CD4-positive, alpha-beta T cell treated with Interleukin-21 for 1 hour (primary cell): ENCODE data around the gene ADGRG3.

Experiments
- DNase-seq: peaks from one replicate; pipeline ENCODE4 v3.0.0-alpha.2; 2020

ADGRG3 gene

GRCh38 chr16:57630931-57631845 lies 36.9 kb upstream of the ADGRG3 start:
- no peak for DNase-seq

DNA sequence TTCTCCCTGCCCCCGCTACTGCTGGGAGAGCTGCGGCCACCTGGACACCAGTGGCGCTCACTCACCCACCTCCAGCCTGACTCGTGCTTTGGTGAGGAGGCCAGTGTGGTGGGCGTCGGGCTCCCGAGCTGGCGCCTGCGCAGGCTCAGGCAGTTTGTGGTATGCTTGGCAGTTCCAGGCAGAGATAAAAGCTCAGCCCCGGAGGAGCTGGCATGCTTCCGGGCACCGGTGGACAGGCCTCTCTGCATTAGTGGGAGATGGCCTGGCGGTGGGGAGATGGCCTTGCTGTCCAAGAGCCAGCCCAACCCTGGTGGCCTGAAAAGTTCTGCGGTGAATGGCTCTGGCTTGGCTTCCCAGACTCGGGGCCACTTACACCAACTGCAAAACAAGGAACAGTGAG lies 35.5 kb upstream of the ADGRG3 start:
- no peak for DNase-seq

GRCh38 chr16:57633383-57634064 lies 34.6 kb upstream of the ADGRG3 start:
- DNase-seq = no peak

GRCh38 chr16:57634171-57634570 lies 33.9 kb upstream of the ADGRG3 start:
- DNase-seq = no peak

DNA sequence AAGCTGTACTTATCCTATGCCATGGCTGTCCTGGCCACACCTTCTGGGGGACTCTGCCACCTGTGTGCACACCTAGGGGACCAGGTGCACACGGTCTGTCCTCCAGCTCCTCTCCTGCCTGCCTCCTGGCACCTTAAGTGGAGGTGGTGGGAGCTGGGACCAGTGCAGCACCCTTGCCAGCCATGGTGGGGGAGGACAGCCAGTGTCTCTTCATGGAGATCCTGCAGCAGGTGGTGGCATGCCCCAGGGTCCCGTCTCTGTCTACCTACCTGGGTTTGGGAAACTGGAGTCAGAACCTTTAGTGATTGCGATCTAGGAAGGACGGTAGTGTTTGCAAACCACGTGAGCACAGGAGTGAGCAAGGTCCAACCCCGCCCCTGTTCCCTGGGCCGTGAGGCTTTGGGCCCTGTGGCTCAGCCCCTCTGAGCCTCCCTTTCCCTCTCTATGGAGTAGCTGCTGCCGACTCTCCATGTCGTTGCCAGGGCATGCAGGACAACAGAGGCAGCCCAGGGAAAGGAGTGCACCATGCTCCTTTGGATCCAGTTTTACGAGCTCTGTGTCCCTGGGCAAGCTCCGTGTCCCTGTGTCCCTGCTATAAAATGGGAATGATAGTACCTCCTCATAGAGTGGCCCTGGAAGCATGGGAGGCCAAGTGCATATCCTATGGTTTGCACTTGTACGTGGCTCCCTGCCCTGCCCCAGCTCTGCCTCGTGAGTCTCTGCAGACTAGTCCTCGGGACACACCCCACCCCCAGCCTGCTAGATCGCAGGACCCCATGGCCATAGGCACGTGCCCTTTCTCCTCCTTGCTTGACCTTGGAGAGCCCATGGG lies 32.6 kb upstream of the ADGRG3 start:
- DNase-seq = no peak

GRCh38 chr16:57636184-57636583 lies 31.9 kb upstream of the ADGRG3 start:
- DNase-seq = no peak

DNA sequence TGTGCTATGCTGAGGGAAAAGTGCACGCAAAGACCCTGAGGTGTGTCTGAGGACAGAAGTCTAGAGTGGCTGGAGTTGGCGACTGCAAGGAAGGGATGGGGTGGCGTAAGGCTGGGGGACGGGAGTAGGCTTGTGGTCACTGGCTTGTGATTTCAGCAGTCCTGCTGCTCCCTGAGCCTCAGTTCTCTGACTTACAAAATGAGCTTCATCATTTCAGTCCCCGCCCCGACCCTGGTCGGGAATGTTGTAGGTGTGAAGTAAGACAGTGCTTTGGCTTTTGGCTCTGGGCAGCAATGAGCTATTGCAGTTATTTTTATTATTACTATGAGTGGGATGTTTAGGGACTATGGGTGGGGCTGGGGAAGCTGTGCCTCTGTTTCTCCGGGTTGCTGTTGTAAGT lies 31.1 kb upstream of the ADGRG3 start:
- no peak for DNase-seq

DNA sequence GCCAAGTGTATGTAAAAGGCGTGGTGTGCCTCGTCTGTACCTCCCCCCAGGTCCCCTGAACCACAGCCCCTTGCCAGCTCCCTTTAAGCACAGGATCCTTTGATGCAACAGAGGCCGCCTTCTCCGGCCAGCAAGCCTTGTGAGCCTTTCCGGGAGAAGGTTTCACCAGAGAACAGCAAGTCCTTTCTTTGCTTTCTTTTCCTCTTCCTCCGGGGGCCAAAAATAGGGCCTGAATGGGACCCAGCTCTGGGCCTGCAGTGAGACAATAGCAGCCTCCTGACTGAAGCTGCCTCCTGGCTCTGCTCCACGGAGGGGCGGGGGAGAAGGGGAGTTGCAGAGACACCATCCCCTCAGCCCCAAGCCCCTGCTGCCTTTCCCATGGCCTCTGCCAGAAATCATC lies 30.7 kb upstream of the ADGRG3 start:
- no peak for DNase-seq

- DNase-seq = no peak
Observed at GRCh38 chr16:57637965-57638364, 30.1 kb upstream of the ADGRG3 start.

GRCh38 chr16:57638381-57638780 lies 29.7 kb upstream of the ADGRG3 start:
- no peak for DNase-seq

- no peak for DNase-seq
Observed at GRCh38 chr16:57639172-57639887, 28.8 kb upstream of the ADGRG3 start.

DNA sequence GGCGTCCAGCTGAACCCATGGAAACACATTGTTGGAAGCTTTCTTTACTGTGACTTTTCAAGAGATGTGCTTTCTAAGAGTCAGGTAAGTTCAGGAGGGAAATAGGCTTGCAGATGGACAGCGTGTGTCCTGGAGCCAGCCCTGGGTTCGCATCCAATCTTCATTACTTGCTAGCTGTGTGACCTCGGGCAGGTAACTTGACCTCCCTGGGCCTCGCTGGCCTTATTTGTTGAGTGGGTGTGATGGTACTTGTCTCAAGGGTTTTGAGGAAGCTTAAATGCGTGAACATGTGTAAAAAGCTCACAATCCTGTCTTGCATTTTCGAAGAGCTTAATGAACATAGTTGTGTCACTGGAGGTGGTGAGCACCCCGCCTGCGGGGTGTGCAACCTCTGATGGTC lies 27.9 kb upstream of the ADGRG3 start:
- DNase-seq = no peak

DNA sequence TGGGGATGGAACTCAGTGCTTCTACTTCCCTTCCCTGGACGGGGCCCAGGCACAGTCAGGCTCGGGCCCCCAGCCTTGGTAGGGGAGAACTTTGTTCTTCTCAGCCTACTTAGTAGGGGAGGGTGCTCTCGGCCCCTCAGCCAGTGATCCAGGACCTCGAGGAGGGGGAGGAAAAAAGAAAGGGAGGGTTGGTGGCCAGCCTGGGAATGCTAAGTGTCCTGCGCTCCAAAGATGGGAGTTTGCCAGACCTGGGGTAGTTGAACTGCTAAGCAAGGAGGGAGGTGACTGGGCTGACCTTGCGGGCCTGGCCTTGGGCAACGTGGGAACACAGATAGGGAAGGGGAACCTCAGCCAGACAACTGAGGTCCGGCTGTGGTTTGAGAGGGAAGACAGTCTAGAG lies 27.5 kb upstream of the ADGRG3 start:
- DNase-seq = no peak

GRCh38 chr16:57642160-57643135 lies 25.7 kb upstream of the ADGRG3 start:
- DNase-seq = no peak

GRCh38 chr16:57643147-57643874 lies 24.8 kb upstream of the ADGRG3 start:
- no peak for DNase-seq

GRCh38 chr16:57643910-57644309 lies 24.2 kb upstream of the ADGRG3 start:
- DNase-seq = no peak

DNA sequence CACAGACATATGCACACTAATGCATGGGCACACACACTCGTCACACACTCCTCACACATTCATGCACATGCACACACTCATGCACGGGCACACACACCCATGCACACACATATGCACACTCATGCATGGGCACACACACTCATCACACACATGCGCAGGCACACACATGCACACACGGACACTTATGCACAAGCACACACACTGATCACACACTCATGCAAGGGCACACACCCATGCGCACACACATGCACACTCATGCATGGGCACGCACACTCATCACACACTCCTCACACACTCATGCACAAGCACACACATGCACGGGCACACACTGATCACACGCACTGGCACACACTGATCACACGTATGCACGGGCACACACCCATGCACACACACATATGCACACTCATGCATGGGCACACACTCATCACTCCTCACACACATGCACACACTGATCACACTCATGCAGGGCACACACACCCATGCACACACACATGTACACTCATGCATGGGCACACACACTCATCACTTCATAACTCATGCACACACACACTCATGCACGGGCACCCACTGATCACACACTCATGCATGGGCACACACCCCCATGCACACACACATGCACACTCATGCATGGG lies 23.6 kb upstream of the ADGRG3 start:
- no peak for DNase-seq

GRCh38 chr16:57645169-57645568 lies 22.9 kb upstream of the ADGRG3 start:
- no peak for DNase-seq

DNA sequence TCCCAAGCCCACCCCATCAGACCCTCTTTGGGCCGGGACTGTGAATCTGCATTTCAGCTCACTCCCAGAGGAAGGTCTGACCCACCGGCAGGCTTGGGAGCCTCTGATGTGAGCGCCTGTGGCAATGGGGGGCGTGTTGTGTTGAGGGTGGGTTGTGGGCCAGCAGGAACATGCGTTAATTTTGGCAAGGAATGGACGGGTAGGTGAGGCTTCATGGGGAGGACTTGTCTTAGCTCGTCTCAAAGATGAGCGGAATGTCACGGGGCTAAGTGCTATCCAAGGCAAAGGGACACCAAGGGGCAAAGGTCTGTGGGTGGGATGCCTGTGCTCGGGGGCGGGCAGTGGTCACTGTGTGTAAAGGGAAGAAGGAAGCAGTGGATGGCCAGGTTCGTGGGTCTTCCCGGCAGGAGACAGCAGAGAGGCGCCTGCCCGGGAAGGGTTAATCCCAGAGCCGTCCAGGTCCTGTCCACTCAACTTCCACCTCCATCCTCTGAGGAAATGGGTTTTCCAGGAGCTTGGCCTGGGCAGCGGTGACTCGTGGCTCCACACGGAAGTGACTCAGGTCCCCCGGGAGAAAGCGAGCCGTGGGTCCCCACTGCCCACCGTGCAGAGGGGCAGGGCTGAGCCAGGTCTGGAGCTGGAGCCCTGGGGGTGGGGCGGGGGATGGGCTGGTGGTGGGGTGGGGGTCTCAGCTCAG lies 22.3 kb upstream of the ADGRG3 start:
- no peak for DNase-seq
